Smooth muscle cell (in vitro differentiated cells): ENCODE results near the gene MAP7D1. TPM values are rescaled to one million over a fixed set of nuclear protein-coding genes. Genes with fewer than 3 reads are reported as not detected.

Source experiments
- DNase-seq: peaks from one replicate; lab custom pipeline; 2025; ENCODE audit not compliant: unreplicated experiment; lab: John Stamatoyannopoulos, UW
- H2AFZ ChIP-seq: fragments of 200-600 bp; sonication (generic); 2 replicates; pipeline ENCODE4 v1.6.0; 2016; ENCODE audit warnings: antibody characterized with exemption, low read depth, mild to moderate bottlenecking
- H3F3A ChIP-seq: fragments of 200-600 bp; sonication (generic); 2 replicates; pipeline ENCODE4 v1.6.0; 2017; ENCODE audit warnings: antibody characterized with exemption, low read depth
- H3K27ac ChIP-seq: fragments of 200-600 bp; sonication (generic); 2 replicates; pipeline ENCODE4 v1.5.1; 2016; ENCODE audit warnings: low read depth, mild to moderate bottlenecking
- H3K27me3 ChIP-seq: fragments of 200-600 bp; sonication (generic); 2 replicates; pipeline ENCODE4 v1.6.1; 2016; ENCODE audit warnings: low read depth, mild to moderate bottlenecking
- H3K36me3 ChIP-seq: fragments of 200-600 bp; sonication (generic); 2 replicates; pipeline ENCODE4 v1.5.1; 2016; ENCODE audit warnings: low read depth
- H3K4me1 ChIP-seq: fragments of 200-600 bp; sonication (generic); 2 replicates; pipeline ENCODE4 v1.5.1; 2016; ENCODE audit warnings: low read depth
- H3K4me2 ChIP-seq: fragments of 200-600 bp; sonication (generic); 2 replicates; pipeline ENCODE4 v1.6.0; 2016; ENCODE audit warnings: mild to moderate bottlenecking
- H3K4me3 ChIP-seq: fragments of 200-600 bp; sonication (generic); 2 replicates; pipeline ENCODE4 v1.5.1; 2016; ENCODE audit warnings: mild to moderate bottlenecking
- H3K79me2 ChIP-seq: fragments of 200-600 bp; sonication (generic); 2 replicates; pipeline ENCODE4 v1.6.0; 2016; ENCODE audit warnings: low read depth, mild to moderate bottlenecking
- H3K9ac ChIP-seq: fragments of 200-600 bp; sonication (generic); 2 replicates; pipeline ENCODE4 v1.6.0; 2016; ENCODE audit warnings: low read depth
- H3K9me3 ChIP-seq: fragments of 200-600 bp; sonication (generic); replicated peaks from 2 replicates; pipeline ENCODE4 v1.5.1; 2016; ENCODE audit warnings: low read depth
- H4K20me1 ChIP-seq: fragments of 200-600 bp; sonication (generic); 2 replicates; pipeline ENCODE4 v1.6.0; 2016; ENCODE audit warnings: low read depth
- CTCF ChIP-seq: fragments of 200-600 bp; sonication (generic); IDR thresholded peaks from 2 replicates; pipeline ENCODE4 v1.5.1; 2017; ENCODE audit warnings: borderline replicate concordance, mild to moderate bottlenecking, antibody characterized with exemption; ENCODE audit not compliant: insufficient read depth, poor library complexity, severe bottlenecking
- WGBS: methylation state at CpG from one replicate; pipeline ENCODE4 v1.1.7; 2016; ENCODE audit warnings: low lambda C conversion rate; 5-methylcytosine and 5-hydroxymethylcytosine counted together
- polyA plus RNA-seq: library from polyadenylated mRNA; unstranded; fragments of >200 nt; fragmentation: Nextera tagmentation; extraction: Ambion mirVana; gene quantifications from 2 replicates; pipeline ENCODE4 v1.2.1, GENCODE V29; 2016
- total RNA-seq: library from RNA; depleted of rRNA; stranded (reverse); fragments of >200 nt; gene quantifications from 2 replicates; pipeline ENCODE4 v1.2.3, GENCODE V29; 2014

The MAP7D1 gene
- total and polyA plus RNA-seq, 2 experiments from 2014 or later, result 109 to 169 TPM

GRCh38 chr1:36151134-36151844 is 4.7 kb upstream of the MAP7D1 start:
- Histone ChIP-seq H3K27me3 (no peaks in the 10 kb centered on the region), H3K4me3 (peak overlapping the region; percentile 17), H3K4me2 (peak overlapping the region; percentile 77), H3K79me2 (peaks cover 34% of the 10 kb centered on the region), H4K20me1 (peaks cover 11% of the 10 kb centered on the region), H3K36me3 (no peaks in the 10 kb centered on the region), H2AFZ (peak overlapping the region; percentile 36), H3F3A (peaks cover 8% of the 10 kb centered on the region), H3K9ac (peak overlapping the region; percentile 71), H3K4me1 (peaks cover 30% of the 10 kb centered on the region), H3K27ac (peak overlapping the region; percentile 99), H3K9me3 (no peaks in the 10 kb centered on the region)
- WGBS, result 31% methylated on average over 1 of the region's 1 CpG
- no peak for TF ChIP-seq CTCF
- no peak for DNase-seq

- peaks cover 10% of the 10 kb centered on the region for H3F3A ChIP-seq
- 61% methylated on average over 3 of the region's 3 CpGs for WGBS
- H3K4me2 ChIP-seq, result peak overlapping the region; percentile 77
- H3K27ac ChIP-seq, result peak overlapping the region; percentile 99
- peak overlapping the region; percentile 71 for H3K9ac ChIP-seq
- no peak overlapping the region for H3K4me3 ChIP-seq
- H3K79me2 ChIP-seq, result peaks cover 34% of the 10 kb centered on the region
- no peak for DNase-seq
- H2AFZ ChIP-seq, result peak overlapping the region; percentile 36
- peaks cover 8% of the 10 kb centered on the region for H4K20me1 ChIP-seq
- H3K36me3 ChIP-seq, result no peaks in the 10 kb centered on the region
- H3K4me1 ChIP-seq, result peaks cover 30% of the 10 kb centered on the region
- no peaks in the 10 kb centered on the region for H3K9me3 ChIP-seq
- no peaks in the 10 kb centered on the region for H3K27me3 ChIP-seq
- no peak for TF ChIP-seq CTCF
These were observed 4.1 kb upstream of the MAP7D1 start for GRCh38 chr1:36151845-36152203.

- TF ChIP-seq CTCF, result no peak
- peaks cover 15% of the 10 kb centered on the region for H4K20me1 ChIP-seq
- no peak overlapping the region for H2AFZ ChIP-seq
- H3K4me3 ChIP-seq, result no peak overlapping the region
- peaks cover 12% of the 10 kb centered on the region for H3F3A ChIP-seq
- H3K79me2 ChIP-seq, result peaks cover 34% of the 10 kb centered on the region
- no peak for DNase-seq
- peaks cover 40% of the 10 kb centered on the region for H3K4me1 ChIP-seq
- no peaks in the 10 kb centered on the region for H3K9me3 ChIP-seq
- 96% methylated on average over 6 of the region's 6 CpGs for WGBS
- no peak overlapping the region for H3K9ac ChIP-seq
- H3K27me3 ChIP-seq, result no peaks in the 10 kb centered on the region
- H3K4me2 ChIP-seq, result no peak overlapping the region
- H3K36me3 ChIP-seq, result no peaks in the 10 kb centered on the region
- no peak overlapping the region for H3K27ac ChIP-seq
These were observed 2.5 kb upstream of the MAP7D1 start for GRCh38 chr1:36153476-36153875.

GRCh38 chr1:36154335-36154734 is 1.6 kb upstream of the MAP7D1 start:
- H3F3A ChIP-seq, result peaks cover 15% of the 10 kb centered on the region
- H2AFZ ChIP-seq, result no peak overlapping the region
- H3K4me1 ChIP-seq, result peaks cover 43% of the 10 kb centered on the region
- H3K27ac ChIP-seq, result peak overlapping the region; percentile 95
- no peaks in the 10 kb centered on the region for H3K9me3 ChIP-seq
- DNase-seq, result no peak
- H4K20me1 ChIP-seq, result peaks cover 23% of the 10 kb centered on the region
- no peak for TF ChIP-seq CTCF
- H3K27me3 ChIP-seq, result no peaks in the 10 kb centered on the region
- WGBS, result 70% methylated on average over 6 of the region's 6 CpGs
- H3K4me3 ChIP-seq, result no peak overlapping the region
- peaks cover 37% of the 10 kb centered on the region for H3K79me2 ChIP-seq
- no peaks in the 10 kb centered on the region for H3K36me3 ChIP-seq
- H3K4me2 ChIP-seq, result no peak overlapping the region
- peak overlapping the region; percentile 97 for H3K9ac ChIP-seq
